ENCODE measurements around the gene PIGP.
A peak's percentile ranks its signal among the peaks of the same experiment; 100 is the strongest.
"Not testable (repeated sequence)": the region's sequence is repeated elsewhere in the genome, so short reads cannot be mapped to it uniquely, and the experiment has no call there.

The PIGP gene

GRCh38 chr21:37072988-37073416 lies at the start of gene PIGP, which contains the start of gene TTC3:
Gene PIGP, minus strand, starts transcription at chr21:37073071. Its CDS starts 556 bp downstream, at chr21:37072515.
Gene TTC3, plus strand, starts transcription at chr21:37073254. Its CDS starts 14,004 bp downstream, at chr21:37087258.
- peak; percentile 94 for DNase-seq

- DNase-seq = no peak
Measured at GRCh38 chr21:37119421-37120218, 46.7 kb upstream of the PIGP start.

- DNase-seq = no peak
Measured at GRCh38 chr21:37118187-37118826, 45.4 kb upstream of the PIGP start.

- no peak for DNase-seq
Measured at GRCh38 chr21:37117204-37117603, 44.3 kb upstream of the PIGP start.

- not testable (repeated sequence) for DNase-seq
Measured at GRCh38 chr21:37116459-37116858, 43.6 kb upstream of the PIGP start.

GRCh38 chr21:37114301-37114700 lies 41.4 kb upstream of the PIGP start:
- DNase-seq = not testable (repeated sequence)

GRCh38 chr21:37111029-37111428 lies 38.2 kb upstream of the PIGP start:
- not testable (repeated sequence) for DNase-seq

- no peak for DNase-seq
Measured at GRCh38 chr21:37106998-37107397, 34.1 kb upstream of the PIGP start.

GRCh38 chr21:37102746-37103145 lies 29.9 kb upstream of the PIGP start:
- DNase-seq = not testable (repeated sequence)

GRCh38 chr21:37101384-37101783 lies 28.5 kb upstream of the PIGP start:
- no peak for DNase-seq

GRCh38 chr21:37100316-37100715 lies 27.4 kb upstream of the PIGP start:
- DNase-seq = no peak

- no peak for DNase-seq
Measured at GRCh38 chr21:37098751-37099150, 25.9 kb upstream of the PIGP start.

GRCh38 chr21:37095821-37096220 lies 22.9 kb upstream of the PIGP start:
- DNase-seq = no peak

GRCh38 chr21:37093977-37094376 lies 21.1 kb upstream of the PIGP start:
- no peak for DNase-seq

- no peak for DNase-seq
Measured at GRCh38 chr21:37088186-37088735, 15.4 kb upstream of the PIGP start.

- no peak for DNase-seq
Measured at GRCh38 chr21:37087188-37087587, 14.3 kb upstream of the PIGP start.

- DNase-seq = no peak
Measured at GRCh38 chr21:37085726-37086125, 12.9 kb upstream of the PIGP start.

GRCh38 chr21:37082856-37083528 lies 10.1 kb upstream of the PIGP start:
- DNase-seq = no peak

GRCh38 chr21:37082375-37082774 lies 9.5 kb upstream of the PIGP start:
- no peak for DNase-seq

- no peak for DNase-seq
Measured at GRCh38 chr21:37079211-37079824, 6.4 kb upstream of the PIGP start.

GRCh38 chr21:37077403-37077802 lies 4.5 kb upstream of the PIGP start:
- no peak for DNase-seq

GRCh38 chr21:37076087-37076850 lies 3.4 kb upstream of the PIGP start:
- no peak for DNase-seq

Data from DMS79 treated with DMSO at 0.1 percent for 48 hours (cell line).